HG02870 (cell line): Measurements from ENCODE around the gene CLK3.

Source experiments
- ATAC-seq: cut with Tn5 transposase; IDR thresholded peaks from one replicate; pipeline ENCODE4 v1.9.1; 2021; ENCODE audit warnings: mild to moderate bottlenecking, moderate library complexity; ENCODE audit not compliant: unreplicated experiment

The CLK3 gene

GRCh38 chr15:74676801-74677200 lies 61.2 kb downstream of the CLK3 start:
- no peak for ATAC-seq
